ENCODE data around the gene GNG14. TPM values are rescaled to one million over a fixed set of nuclear protein-coding genes. Genes with fewer than 3 reads are reported as not detected.

Gene GNG14
- total RNA-seq, 4 donors from 2014 or later: not detected

- TF ChIP-seq, protein P1, sequence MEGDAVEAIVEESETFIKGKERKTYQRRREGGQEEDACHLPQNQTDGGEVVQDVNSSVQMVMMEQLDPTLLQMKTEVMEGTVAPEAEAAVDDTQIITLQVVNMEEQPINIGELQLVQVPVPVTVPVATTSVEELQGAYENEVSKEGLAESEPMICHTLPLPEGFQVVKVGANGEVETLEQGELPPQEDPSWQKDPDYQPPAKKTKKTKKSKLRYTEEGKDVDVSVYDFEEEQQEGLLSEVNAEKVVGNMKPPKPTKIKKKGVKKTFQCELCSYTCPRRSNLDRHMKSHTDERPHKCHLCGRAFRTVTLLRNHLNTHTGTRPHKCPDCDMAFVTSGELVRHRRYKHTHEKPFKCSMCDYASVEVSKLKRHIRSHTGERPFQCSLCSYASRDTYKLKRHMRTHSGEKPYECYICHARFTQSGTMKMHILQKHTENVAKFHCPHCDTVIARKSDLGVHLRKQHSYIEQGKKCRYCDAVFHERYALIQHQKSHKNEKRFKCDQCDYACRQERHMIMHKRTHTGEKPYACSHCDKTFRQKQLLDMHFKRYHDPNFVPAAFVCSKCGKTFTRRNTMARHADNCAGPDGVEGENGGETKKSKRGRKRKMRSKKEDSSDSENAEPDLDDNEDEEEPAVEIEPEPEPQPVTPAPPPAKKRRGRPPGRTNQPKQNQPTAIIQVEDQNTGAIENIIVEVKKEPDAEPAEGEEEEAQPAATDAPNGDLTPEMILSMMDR (IDR thresholded peaks at IDR 0.05; ENCODE audit: low read depth): no peak
Observed at GRCh38 chr19:12692960-12693359, 5.2 kb downstream of the GNG14 start.

DNA sequence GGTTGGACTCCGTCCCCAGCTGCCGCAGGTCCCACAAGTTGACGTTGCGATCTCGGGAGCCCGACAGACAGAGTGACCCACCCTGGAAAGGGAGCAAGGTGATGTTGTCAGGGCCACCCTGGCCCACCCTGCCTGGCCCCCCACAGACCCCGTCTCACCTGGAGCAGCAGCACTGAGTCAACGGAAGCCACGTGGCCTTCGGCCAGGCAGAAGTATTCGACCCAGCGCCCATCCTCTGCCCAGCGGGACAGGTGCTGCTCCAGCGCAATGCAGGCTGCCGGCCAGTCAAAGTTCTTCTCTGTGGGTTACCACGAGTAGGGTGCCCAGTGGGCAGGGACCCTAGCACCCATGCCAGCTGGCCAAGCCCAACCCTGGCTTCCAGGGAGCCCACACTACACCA, 6.8 kb downstream of the GNG14 start:
- TF ChIP-seq, protein P1 (IDR thresholded peaks at IDR 0.05; ENCODE audit: low read depth): no peak

GRCh38 chr19:12695096-12695495, 7.3 kb downstream of the GNG14 start:
- TF ChIP-seq, protein P1 (IDR thresholded peaks at IDR 0.05; ENCODE audit: low read depth): no peak

DNA sequence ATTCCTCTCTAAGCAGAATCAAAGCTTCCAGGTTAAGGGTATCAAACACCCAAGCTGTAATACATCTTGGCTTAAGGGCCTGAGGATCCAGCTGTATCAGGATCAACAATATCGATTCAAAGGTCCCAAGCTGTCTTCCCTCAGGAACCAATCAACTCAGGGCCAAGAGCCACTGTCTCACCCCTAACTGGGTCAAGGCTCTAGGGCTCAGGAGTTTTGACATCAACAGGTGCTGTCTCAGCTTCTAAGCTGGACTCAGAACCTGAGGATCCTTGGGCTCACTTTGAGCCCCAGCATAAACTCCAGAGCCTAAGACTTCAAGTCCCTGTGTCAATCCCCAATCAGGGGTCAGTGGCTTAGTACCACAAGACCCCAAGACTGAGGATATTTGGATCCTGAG, 7.7 kb downstream of the GNG14 start:
- TF ChIP-seq, protein P1 (IDR thresholded peaks at IDR 0.05; ENCODE audit: low read depth): no peak

DNA sequence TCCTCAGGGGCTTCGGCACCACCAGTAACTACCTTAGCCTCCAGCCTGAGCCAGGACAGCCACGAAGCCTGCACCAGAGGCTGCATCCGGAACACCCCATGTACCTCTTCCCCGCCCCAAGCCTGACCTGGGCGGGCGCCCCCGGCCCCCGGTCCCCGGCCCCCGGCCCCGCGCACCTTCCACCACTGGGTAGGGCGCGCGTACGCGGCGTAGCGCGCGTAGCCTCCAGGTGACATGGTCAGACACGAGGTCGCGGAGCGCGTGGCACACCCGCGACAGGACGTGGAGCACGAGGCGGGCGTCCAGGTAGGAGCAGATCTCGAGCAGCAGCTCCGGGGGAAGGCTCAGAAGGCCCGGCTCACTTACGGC, 8.2 kb downstream of the GNG14 start:
- TF ChIP-seq, protein P1 (IDR thresholded peaks at IDR 0.05; ENCODE audit: low read depth): no peak

GRCh38 chr19:12696366-12697335, 8.9 kb downstream of the GNG14 start, which contains the start of gene FBXW9:
TSS of gene FBXW9 (minus strand) at chr19:12696631. CDS start at chr19:12696581, 50 bp downstream.
- TF ChIP-seq, protein P1 (IDR thresholded peaks at IDR 0.05; ENCODE audit: low read depth): no peak

GRCh38 chr19:12698138-12698537, 10.3 kb downstream of the GNG14 start:
- TF ChIP-seq, protein P1 (IDR thresholded peaks at IDR 0.05; ENCODE audit: low read depth): no peak
